ENCODE results near the gene TM4SF1.
"Not testable (repeated sequence)": the region's sequence is repeated elsewhere in the genome, so short reads cannot be mapped to it uniquely, and the experiment has no call there.

TM4SF1 gene

DNA sequence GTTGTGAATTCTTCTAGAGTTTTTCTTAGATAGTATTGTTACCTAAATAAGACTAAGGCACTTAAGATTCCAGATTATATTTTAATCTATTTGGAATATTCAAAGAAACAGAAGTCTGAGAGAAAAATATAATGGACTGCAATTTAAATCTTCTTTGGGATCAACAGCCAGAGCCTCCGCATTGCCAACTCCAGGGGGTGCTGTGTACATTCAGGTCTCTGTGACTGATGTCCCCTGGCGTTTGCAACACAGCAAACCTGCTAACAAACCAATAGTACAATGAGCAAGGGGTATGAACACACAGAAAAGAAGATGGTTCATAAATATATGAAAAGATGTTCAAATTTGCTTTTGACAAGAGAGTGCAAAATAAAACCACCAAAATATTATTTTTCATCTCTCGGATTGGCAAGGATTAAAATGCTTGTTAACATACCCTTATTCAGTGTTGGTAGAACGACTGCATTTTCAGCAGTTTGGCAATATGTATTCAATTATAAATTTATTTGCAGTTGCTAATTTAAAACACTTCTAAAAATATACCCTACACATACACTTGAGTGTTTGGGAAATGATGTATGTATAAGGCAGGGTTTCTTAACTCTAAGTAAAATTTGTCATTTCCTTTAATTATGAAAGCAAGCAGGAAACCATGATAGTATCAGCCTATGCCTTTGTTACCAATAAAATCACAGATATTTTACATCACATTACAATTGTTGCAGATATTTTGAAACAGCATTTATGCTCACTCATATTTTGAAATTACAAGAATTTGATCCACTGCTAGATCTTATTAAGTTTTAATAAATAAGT is 16.1 kb upstream of the TM4SF1 start:
- peak; percentile 43 for DNase-seq

DNA sequence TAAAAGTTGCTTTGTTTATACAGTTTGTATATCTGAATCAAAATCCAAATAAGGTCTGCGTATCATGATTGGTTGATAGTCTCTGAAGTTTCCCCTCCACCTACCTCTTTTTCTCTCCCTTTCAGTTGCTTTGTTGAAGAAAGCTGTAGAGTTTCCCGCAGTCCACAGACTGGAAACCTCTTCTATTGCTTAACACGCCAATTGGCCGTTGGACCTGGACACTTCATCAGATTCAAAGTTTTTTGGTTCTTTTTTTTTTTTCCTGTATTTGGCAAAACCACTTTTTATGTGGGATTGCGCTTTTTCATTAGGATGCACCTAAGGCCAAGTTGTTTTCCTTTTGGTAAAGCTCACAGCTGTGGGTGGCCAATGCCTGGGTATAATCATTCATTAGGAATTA is 14.5 kb upstream of the TM4SF1 start:
- DNase-seq = no peak

DNA sequence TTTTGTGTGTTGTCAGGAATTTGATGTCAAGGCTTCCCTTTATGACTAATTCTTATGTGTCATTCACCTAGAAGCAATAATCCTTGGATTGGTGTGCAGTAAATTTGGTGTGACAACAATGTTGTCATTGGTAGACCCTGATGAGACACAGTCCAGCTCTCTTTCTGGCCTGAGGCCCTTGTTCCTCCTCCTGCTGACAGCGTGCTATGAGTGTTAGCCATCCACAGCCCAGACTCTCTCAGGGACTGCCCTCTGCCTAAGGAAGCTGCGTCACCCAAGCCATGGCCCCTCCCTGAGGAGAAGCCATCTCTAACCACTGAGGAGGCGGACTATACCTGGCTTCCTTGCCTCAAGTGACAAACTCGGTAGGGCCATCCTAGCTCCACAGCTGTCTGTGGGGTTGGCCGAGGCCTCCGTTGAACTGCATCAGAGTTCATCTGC is 13.3 kb upstream of the TM4SF1 start:
- DNase-seq = no peak

DNA sequence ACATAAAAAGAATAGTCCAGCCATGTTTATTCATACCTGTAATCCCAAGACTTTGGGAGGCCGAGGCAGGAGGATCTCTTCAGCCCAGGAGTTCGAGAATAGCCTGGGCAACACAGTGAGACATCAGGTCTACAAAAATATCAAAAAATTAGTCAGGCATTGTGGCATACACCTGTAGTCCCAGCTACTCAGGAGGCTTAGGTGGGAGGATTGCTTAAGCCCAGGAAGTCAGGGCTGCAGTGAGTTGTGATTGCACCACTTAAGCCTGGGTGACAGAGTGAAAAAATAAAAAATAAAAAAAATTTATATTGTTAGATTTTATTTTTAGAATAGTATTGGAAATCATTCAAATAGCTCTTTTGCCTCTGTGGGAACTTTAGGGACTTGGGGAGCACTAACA is 12.8 kb upstream of the TM4SF1 start:
- no peak for DNase-seq

DNA sequence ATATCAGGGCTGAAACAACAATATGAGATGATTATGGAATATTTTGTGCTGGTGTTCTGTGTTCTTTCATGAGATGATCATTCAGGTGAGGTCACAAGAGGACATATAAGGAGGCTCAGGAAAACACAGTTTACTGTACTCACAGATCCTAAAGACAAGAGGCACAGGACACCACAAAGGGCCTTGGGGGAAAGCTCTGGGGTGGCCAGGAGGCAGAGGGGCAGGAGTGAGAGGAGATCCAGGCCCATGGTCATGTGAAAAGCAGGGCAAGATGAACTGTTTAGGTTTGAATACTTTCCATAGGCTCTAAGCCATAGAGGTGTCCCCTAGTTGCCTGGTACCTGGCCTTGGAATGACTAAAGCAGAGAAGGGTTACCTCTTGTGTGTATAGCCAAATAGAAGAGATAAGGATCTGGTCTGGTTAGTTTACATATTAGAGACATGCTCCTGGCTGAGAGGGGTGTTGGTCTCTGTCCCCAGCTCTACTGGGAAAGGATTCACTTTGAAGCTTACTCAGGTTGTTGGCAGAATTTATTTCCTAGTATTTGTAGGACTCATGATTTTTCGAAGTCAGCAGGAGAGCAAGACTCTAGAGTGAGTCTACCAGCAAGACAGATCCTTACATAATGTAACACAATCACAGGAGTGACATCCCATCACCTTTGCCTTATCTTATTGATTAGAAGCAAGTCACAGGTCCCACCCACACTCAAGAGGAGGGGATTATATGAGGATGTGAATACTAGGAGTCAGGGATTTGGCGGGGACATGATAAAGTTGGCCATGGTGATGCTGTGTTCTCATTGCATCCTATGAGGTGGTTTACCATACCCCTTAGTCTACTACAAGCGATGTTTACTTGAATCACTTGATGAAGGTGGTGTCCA is 11.3 kb upstream of the TM4SF1 start:
- DNase-seq = no peak

DNA sequence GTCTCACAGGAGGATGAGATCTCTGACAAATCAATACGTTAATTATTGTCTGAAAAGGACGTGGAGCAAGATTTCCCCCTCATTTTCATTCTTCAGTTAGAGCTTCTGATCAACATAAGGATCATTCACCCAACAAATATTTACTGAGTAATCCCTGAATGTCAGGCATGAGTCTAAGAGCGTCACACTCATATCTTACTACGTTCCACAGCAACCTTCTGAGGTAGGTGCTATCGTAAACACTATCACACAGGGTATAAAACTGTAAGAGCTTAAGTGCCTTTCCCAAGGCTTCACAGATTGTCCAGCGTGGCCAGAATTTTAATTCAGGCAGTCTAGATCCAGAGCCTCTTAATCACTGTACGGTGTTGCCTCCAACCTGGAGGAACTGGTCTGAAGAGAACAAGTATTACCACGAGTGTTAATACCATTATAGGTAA is 10.6 kb upstream of the TM4SF1 start:
- DNase-seq = no peak

DNA sequence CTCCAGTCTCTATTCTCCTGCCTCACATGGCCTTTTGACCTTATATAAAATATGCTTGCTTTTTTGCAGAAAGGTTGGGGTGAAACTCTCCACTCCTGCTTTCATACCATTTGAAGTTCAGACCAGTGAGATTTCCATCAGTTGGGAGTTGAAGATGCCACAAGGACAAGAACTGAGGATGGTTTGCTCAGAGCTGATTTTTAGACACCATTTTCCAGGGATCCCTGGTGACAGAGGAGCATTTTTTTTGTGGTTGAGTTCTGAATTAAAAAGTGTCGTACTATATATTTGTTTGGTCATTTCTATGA is 8.8 kb upstream of the TM4SF1 start:
- no peak for DNase-seq

DNA sequence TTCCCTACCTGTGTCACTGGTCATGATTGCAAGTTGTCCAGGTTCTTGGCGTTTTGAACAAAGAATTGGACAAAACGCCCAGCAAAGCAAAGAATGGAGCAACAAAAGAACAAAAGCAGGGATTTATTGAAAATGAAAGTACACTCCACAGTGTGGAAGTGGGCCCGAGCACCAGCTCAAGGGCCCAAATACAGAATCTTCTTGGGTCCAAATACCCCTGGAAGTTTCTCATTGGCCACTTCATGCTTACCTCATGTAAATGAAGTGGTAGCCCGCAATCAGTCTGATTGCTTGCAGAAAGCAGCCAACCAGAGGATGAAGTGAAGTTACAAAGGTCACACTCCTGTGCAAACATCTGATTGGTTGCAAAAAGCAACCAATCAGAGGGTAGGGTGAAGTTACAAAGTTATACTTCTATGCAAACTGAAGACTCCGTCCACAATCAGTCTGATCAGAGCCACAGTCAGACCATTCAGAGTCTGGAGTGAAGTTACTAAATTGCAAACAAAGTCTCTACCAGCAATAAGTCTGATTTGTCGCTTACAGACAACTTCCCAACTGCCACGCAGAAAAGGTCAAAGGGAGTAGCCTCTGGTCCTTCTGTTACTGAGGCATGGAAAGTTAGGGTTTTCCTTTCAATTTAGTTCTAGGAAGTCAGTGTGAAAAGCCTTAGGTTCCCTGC is 8.3 kb upstream of the TM4SF1 start:
- no peak for DNase-seq

DNA sequence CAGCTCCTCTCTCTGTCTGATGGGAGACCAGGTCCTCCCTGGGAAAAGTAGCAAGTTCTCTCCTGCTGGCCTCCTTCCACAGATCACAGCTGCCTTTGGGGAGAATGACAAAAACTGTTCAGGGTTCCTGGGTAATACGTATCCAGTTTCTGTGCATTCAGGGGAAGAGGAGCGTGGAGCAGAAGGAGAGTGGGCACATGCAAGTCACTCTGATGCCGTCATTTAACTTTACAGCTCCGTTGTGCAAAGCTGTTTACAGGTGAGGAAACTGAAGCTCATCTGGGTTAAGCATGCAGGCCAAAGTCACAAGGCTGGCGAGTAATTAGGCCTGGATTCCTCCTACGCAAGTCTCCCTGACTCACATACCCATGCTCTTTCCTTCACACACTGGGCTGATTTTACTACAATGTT is 7.5 kb upstream of the TM4SF1 start:
- no peak for DNase-seq

DNA sequence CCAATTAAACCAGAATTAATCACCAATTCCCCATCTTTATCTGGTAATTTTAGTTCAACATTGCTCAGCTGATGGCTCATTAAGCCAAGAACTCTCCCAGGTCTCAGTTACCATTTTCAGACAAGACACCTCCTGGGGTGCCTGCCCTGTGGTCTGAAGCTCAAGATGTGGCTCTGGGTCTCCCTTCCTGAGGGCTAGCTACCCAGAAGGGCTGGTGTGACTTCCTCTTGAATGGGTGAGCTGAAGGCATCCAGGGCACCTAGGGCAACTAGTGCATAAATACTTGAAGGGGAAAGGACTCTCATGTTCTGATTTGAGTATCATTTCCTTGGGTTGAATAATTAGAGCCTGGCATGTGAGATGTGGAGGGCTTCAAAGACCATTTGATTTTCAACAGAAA is 6.7 kb upstream of the TM4SF1 start:
- DNase-seq = no peak

DNA sequence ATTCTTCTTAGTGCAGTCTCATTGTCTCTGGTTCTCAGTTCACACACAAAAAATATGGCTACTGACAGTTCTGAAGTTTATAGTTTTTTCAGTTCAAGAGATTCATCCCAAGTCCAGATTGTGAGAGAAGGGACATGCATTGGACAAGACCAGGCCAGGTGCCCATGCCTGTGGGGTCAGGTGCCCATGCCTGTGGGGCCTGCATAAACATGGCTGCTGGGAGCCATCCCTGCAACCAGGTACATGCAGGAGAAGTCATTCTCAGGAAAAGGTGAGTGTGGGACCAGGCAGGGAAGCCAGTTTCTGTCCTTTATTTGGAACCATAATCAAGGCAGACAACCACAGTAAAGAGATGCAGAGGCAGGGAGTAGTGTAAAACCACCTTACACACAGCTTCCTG is 6.3 kb upstream of the TM4SF1 start:
- no peak for DNase-seq

DNA sequence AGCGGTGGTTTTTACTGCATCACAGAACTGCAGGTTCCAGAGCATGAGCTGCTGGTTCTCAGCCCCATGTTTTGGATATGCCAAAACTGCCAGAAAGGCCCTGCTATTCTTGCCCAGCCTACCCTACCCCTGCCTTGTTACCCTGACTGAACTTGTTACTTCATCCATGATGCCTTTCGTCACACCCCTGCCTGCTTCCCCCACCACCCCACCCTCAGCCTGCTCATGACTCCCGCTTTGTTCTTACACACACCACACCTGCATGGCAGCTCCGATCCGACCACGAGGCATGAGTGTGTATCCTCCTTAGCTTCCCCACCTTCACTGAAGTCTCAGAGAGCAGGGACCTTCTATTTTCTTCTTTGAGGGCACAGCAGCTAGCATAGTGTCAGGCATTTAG is 5.1 kb upstream of the TM4SF1 start:
- DNase-seq = no peak

DNA sequence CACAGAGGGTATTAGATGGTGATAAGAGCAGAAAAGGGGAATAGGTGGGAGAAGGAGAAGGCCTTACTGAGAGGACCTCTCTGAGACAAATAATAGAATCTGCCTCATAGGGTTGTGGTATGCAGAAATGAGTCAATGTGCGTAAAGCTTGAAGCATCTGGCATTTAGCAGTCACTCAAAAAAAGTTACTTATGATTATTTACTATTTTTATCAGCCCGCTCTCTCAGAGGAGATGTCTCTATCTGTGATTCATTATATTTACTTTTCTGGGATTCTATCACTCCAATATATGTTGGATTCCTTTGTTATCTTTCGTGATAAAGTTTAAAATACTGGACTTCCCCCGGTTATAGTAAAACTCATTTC is 4.6 kb upstream of the TM4SF1 start:
- DNase-seq = no peak

DNA sequence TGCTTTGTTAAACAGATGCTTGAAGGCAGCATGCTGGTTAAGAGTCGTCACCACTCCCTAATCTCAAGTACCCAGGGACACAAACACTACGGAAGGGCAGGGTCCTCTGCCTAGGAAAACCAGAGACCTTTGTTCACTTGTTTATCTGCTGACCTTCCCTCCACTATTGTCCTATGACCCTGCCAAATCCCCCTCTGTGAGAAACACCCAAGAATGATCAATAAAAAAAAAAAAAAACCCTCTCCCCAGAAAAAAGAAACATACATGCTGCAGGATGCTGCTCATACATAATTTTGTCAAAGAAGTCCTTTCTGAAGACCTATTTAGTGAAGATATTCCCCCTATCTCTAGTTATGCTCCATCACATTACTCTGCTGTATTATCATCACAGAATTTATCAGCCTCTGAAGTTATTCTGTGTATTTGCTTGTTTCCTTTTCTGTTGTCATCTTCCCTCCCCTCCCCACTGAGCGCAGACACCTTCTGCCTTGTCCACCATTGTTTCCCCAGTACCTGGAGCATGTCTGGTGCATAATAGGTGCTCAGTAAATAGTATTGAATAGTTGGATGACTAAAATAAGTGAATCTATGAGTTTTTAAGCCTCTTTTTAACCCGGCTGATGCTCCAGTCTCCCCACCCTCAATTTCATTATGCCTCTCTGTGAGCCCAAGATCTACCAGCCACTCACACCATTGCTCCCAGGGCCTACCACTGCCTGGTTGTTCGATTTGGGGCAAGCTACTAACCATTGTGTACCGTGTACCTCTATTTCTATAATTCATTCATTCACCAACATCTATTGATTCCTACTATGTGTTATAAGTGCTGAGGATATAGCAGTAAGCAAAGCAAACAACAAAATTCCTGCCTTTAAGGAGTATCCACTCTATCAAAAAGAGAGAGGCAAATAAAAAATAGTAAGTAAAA is 4.0 kb upstream of the TM4SF1 start:
- no peak for DNase-seq

DNA sequence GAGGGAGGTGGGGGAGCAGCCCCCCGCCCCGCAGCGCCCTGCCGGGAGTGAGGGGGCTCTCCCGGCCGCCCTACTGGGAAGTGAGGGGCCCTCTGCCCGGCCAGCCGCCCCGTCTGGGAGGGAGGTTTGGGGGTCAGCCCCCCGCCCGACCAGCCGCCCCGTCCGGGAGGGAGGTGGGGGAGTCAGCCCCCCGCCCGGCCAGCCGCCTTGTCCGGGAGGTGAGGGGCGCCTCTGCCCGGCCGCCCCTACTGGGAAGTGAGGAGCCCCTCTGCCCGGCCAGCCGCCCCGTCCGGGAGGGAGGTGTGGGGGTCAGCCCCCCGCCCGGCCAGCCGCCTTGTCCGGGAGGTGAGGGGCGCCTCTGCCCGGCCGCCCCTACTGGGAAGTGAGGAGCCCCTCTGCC is 2.8 kb upstream of the TM4SF1 start:
- not testable (repeated sequence) for DNase-seq

DNA sequence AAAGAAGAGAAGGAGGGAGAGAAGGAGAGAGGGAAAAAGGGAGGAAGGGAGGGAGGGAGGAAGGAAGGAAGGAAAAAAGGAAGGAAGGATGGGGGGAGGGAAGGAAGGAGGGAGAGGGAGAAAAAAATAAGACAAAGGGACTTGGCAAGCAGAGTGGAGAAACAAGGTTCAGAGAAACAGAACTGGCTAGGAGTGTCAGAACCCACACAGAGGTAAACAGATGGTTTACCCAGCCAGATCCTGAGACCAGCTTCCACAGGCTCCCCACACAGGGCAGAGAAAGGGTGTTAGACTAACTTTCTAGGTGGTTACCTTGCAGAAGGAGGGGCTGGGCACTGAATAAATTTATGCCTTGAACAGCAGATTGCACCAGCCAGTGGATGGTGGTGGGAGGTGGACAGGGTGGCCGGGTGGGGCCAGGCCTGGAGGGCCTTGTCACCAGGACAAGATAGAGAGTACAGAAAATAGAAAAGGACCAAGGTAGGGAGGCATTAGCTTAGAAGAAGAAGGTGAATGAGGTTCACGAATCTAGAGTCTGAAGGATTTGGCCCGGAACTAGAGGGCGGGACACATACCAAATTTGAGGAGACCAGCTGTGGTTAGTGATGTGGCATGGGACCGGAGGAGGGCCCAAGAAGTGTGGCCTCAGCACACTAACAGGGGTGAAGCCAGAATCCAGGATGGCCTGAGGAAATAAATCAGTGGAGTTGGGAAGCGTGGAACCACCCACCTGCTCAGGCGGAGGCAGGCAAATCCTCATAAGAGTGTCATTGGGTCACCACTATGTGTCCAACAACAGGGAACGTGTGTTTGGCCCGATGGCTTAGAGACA is 1.2 kb upstream of the TM4SF1 start:
- DNase-seq = no peak

DNA sequence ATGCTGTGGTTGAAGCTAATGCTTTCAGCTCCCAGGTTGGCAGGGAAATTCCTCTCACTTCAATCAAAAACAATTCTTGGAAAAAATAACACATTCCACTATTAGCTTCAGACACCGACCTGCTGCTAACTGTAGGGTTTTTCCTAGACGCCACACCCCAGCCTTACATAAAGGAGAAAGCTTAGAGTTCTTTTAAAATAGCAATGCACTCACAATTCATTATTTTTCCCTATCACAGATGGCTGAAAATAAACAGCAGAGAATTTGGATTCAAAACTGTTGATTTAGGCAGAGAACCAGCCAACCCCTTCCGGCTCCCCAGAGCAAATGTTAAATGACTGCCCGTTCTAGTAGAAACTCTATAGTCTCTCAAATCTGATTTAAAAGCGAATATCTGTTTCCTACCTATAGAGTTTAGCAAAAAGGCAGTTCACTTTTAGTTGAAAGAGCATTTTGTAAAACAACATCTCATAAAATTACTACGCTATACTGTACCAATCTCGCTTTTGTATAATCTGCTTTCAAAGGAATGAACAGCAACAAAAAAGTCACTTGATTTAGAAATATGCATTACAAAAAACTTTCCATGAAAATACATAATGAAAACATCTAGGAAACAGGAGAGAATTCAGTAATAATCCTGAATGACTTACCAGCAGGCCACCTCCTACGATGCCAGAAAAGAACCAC is 586 bp downstream of the TM4SF1 start:
- no peak for DNase-seq

DNA sequence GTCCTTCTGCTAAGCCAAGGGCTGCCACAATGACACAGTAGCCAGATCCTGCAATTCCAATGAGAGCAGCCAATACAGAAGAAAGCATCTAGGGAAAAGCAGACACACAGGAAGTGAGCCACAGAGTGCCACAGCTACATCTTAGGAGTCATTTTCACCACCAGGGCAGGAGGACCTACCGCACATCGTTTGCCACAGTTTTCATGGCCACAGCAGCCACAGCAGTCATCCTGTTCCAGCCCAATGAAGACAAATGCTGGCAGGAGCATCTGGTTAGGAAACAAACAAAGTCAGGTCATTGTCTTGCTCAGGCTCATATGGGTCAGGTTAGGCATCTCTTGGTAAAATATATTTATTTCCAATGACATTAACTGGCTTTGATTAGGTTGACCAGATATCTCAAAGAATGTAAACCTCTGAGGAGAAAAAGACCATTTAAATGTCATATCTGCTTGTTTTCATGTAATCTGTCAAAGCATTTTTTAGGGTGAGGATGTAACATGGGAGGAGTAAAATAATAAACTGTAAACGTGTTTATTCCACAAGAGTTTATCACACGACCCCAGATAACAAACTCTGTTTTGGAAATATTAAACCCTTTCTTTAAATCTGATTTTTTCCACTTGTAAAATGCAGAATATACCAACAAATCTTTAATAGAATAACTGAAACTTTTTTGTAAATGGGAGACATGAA is 1.8 kb downstream of the TM4SF1 start:
- no peak for DNase-seq

DNA sequence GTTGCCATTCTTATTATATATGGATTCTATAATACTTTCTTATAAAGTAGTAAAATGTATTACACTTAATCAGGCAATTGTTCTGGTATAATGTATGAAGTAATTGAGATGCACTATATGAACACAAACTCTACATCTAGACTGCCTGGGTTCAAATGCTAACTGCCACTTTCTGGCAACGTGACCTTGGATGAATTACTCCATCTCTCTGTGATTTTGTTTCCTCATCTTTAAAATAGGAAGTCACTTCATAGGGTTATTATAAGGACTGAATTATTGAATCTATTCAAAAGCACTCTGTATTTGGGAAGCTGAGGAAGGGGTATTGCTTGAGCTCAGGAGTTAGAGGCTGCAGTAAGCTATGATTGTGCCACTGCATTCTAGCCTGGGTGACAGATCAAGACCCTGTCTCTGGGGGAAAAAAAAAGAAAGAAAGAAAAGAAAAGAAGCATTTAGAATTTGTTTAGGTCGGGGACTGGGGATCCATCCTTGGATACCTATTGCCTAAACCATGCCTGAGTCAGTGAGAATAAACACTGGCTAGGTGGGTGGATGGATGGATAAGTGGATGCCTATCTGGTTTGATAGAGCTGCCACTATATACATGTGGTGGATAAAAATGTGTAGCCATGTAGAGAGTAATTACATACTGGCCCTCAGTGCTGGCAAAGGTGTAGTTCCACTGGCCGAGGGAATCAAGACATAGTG is 2.5 kb downstream of the TM4SF1 start:
- no peak for DNase-seq

DNA sequence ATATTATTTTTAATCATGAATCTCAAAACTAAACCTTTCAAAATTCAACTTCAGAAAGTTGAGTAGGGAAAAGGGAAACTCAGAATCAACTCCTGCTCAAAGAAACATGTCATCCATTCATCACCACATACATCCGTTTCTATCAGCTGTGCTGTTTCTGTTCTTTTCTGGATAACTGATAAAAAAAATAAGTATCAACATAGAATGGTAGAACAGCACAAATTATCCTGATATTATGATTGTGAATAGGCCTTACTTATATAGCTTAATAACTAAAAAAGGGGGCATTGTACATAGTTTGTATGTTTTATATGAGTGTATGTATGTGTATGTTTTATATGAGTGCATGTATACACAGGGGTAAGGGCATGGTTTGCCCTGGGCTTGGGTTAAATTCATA is 3.1 kb downstream of the TM4SF1 start:
- no peak for DNase-seq
